Measurements from ENCODE around the gene SLC37A1.

GRCh38 chr21:42480736-42481135, 32.9 kb upstream of the SLC37A1 start:
- TF ChIP-seq CTCF (IDR thresholded peaks at IDR 0.05; ENCODE audit: insufficient read depth, low read length, poor library complexity, severe bottlenecking) (no peak), EZH2phosphoT487 (conservative IDR thresholded peaks at IDR 0.05; ENCODE audit: low read length) (no peak)
